ENCODE measurements around the gene NCMAP. TPM values are rescaled to one million over a fixed set of nuclear protein-coding genes. Genes with fewer than 3 reads are reported as not detected.

NCMAP gene
- total RNA-seq, 2 donors from 2014 or later: 0.14 TPM; not detected in 1

GRCh38 chr1:24536391-24536840, 19.5 kb upstream of the NCMAP start:
- no peak overlapping the region for H3K4me3 ChIP-seq
- no peak for ATAC-seq (ENCODE audit: insufficient number of reproducible peaks, low FRiP score, low read depth)
- H3K36me3 ChIP-seq: no peaks in the 10 kb centered on the region
- DNase-seq (ENCODE audit: low spot score): no peak
- no peak overlapping the region for H3K27ac ChIP-seq
- H3K27me3 ChIP-seq (replicated peaks; ENCODE audit: insufficient read depth): no peaks in the 10 kb centered on the region
- H3K4me1 ChIP-seq (ENCODE audit: control insufficient read depth in 1 of 2, low read depth in 2 of 2): no peaks in the 10 kb centered on the region
- no peak for TF ChIP-seq CTCF (IDR thresholded peaks at IDR 0.05)
- no peaks in the 10 kb centered on the region for H3K9me3 ChIP-seq

- Histone ChIP-seq H3K27ac (no peak overlapping the region), H3K9me3 (no peaks in the 10 kb centered on the region), H3K27me3 (replicated peaks; ENCODE audit: insufficient read depth) (no peaks in the 10 kb centered on the region), H3K4me3 (no peak overlapping the region), H3K36me3 (no peaks in the 10 kb centered on the region), H3K4me1 (ENCODE audit: control insufficient read depth in 1 of 2, low read depth in 2 of 2) (no peaks in the 10 kb centered on the region)
- DNase-seq (ENCODE audit: low spot score) (no peak), ATAC-seq (ENCODE audit: insufficient number of reproducible peaks, low FRiP score, low read depth) (no peak)
- TF ChIP-seq CTCF (IDR thresholded peaks at IDR 0.05): no peak
These were observed 15.6 kb upstream of the NCMAP start for GRCh38 chr1:24540051-24540905.

- TF ChIP-seq CTCF (IDR thresholded peaks at IDR 0.05): no peak
- Histone ChIP-seq H3K9me3 (no peaks in the 10 kb centered on the region), H3K27ac (no peak overlapping the region), H3K27me3 (replicated peaks; ENCODE audit: insufficient read depth) (no peaks in the 10 kb centered on the region), H3K4me3 (no peak overlapping the region), H3K36me3 (no peaks in the 10 kb centered on the region), H3K4me1 (ENCODE audit: control insufficient read depth in 1 of 2, low read depth in 2 of 2) (no peaks in the 10 kb centered on the region)
- ATAC-seq (ENCODE audit: insufficient number of reproducible peaks, low FRiP score, low read depth) (no peak), DNase-seq (ENCODE audit: low spot score) (no peak)
These were observed 14.8 kb upstream of the NCMAP start for GRCh38 chr1:24540906-24541710.

GRCh38 chr1:24541711-24542346, 14.1 kb upstream of the NCMAP start:
- peak; percentile 25 for TF ChIP-seq CTCF (IDR thresholded peaks at IDR 0.05)
- Histone ChIP-seq H3K27ac (no peak overlapping the region), H3K4me3 (no peak overlapping the region), H3K9me3 (no peaks in the 10 kb centered on the region), H3K36me3 (no peaks in the 10 kb centered on the region), H3K27me3 (replicated peaks; ENCODE audit: insufficient read depth) (no peaks in the 10 kb centered on the region), H3K4me1 (ENCODE audit: control insufficient read depth in 1 of 2, low read depth in 2 of 2) (no peaks in the 10 kb centered on the region)
- no peak for ATAC-seq (ENCODE audit: insufficient number of reproducible peaks, low FRiP score, low read depth)
- DNase-seq (ENCODE audit: low spot score): no peak

- no peak for TF ChIP-seq CTCF (IDR thresholded peaks at IDR 0.05)
- H3K36me3 ChIP-seq: no peaks in the 10 kb centered on the region
- no peak for DNase-seq (ENCODE audit: low spot score)
- ATAC-seq (ENCODE audit: insufficient number of reproducible peaks, low FRiP score, low read depth): no peak
- H3K4me1 ChIP-seq (ENCODE audit: control insufficient read depth in 1 of 2, low read depth in 2 of 2): no peaks in the 10 kb centered on the region
- H3K27me3 ChIP-seq (replicated peaks; ENCODE audit: insufficient read depth): no peaks in the 10 kb centered on the region
- H3K9me3 ChIP-seq: no peaks in the 10 kb centered on the region
- no peak overlapping the region for H3K27ac ChIP-seq
- no peak overlapping the region for H3K4me3 ChIP-seq
These were observed 11.6 kb upstream of the NCMAP start for GRCh38 chr1:24544239-24544638.

Measured in thoracic aorta (tissue), 2 donors.